Cardiac muscle cell (in vitro differentiated cells and primary cell): ENCODE measurements around the gene ITGB1BP1. TPM values are rescaled to one million over a fixed set of nuclear protein-coding genes. Genes with fewer than 3 reads are reported as not detected.
"Not testable (repeated sequence)": the region's sequence is repeated elsewhere in the genome, so short reads cannot be mapped to it uniquely, and the experiment has no call there.

Experiments
- DNase-seq, 2 donors: peaks; one replicate each; pipeline versions ENCODE4 v3.0.0 to v3.0.0-alpha.2; 2010 to 2017; ENCODE audit warnings: low read depth in 1 of 2, low spot score in 1 of 2
- H3K27ac ChIP-seq: fragments of 200-600 bp; sonication (generic); 2 replicates; pipeline ENCODE4 v1.5.1; 2016
- H3K27me3 ChIP-seq: fragments of 200-600 bp; sonication (generic); 2 replicates; pipeline ENCODE4 v1.6.0; 2016; ENCODE audit warnings: control low read depth
- H3K36me3 ChIP-seq: fragments of 200-600 bp; sonication (generic); 2 replicates; pipeline ENCODE4 v1.5.1; 2016; ENCODE audit warnings: control low read depth
- H3K4me1 ChIP-seq: fragments of 200-600 bp; sonication (generic); 2 replicates; pipeline ENCODE4 v1.8.1; 2017; ENCODE audit warnings: low read depth, mild to moderate bottlenecking, mixed run types
- H3K4me3 ChIP-seq: fragments of 200-600 bp; sonication (generic); 2 replicates; pipeline ENCODE4 v1.5.1; 2016; ENCODE audit warnings: mild to moderate bottlenecking
- H3K9me3 ChIP-seq: fragments of 200-600 bp; sonication (generic); 2 replicates; pipeline ENCODE4 v1.5.1; 2017; ENCODE audit warnings: low read depth, mild to moderate bottlenecking, control low read depth
- CTCF ChIP-seq: IDR thresholded peaks from 2 replicates; pipeline ENCODE4 v1.5.1; 2012; ENCODE audit warnings: low read depth, mild to moderate bottlenecking, low read length
- polyA plus RNA-seq: library from polyadenylated mRNA; unstranded; fragments of >200 nt; fragmentation: Nextera tagmentation; extraction: Ambion mirVana; gene quantifications from 2 replicates; pipeline ENCODE4 v1.2.1, GENCODE V29; 2016
- total RNA-seq: library from RNA; depleted of rRNA; stranded (reverse); fragments of >200 nt; gene quantifications from 2 replicates; pipeline ENCODE4 v1.2.3, GENCODE V29; 2016

ITGB1BP1 gene
- total and polyA plus RNA-seq, 2 experiments from 2014 or later = 30.9 to 138 TPM

- Histone ChIP-seq H3K9me3 (no peaks in the 10 kb centered on the region), H3K36me3 (no peaks in the 10 kb centered on the region), H3K4me1 (no peaks in the 10 kb centered on the region), H3K27ac (no peak overlapping the region), H3K27me3 (no peaks in the 10 kb centered on the region), H3K4me3 (no peak overlapping the region)
- no peak for TF ChIP-seq CTCF
- DNase-seq = no peak
Measured at GRCh38 chr2:9400268-9401058, 22.9 kb downstream of the ITGB1BP1 start.

- peak; percentile 38 to 40 for DNase-seq
- Histone ChIP-seq H3K27ac (no peak overlapping the region), H3K9me3 (no peaks in the 10 kb centered on the region), H3K27me3 (no peaks in the 10 kb centered on the region), H3K36me3 (no peaks in the 10 kb centered on the region), H3K4me1 (no peaks in the 10 kb centered on the region), H3K4me3 (no peak overlapping the region)
- no peak for TF ChIP-seq CTCF
Measured at GRCh38 chr2:9398881-9399780, 24.2 kb downstream of the ITGB1BP1 start.

GRCh38 chr2:9398251-9398650 lies 25.1 kb downstream of the ITGB1BP1 start:
- not testable (repeated sequence) for H3K27me3 ChIP-seq

GRCh38 chr2:9397201-9397600 lies 26.1 kb downstream of the ITGB1BP1 start:
- DNase-seq = no peak
- TF ChIP-seq CTCF = no peak
- Histone ChIP-seq H3K27ac (no peak overlapping the region), H3K4me3 (no peak overlapping the region), H3K9me3 (no peaks in the 10 kb centered on the region), H3K36me3 (no peaks in the 10 kb centered on the region), H3K4me1 (peaks cover 13% of the 10 kb centered on the region), H3K27me3 (no peaks in the 10 kb centered on the region)

More at GRCh38 chr2:9398251-9398650, 25.1 kb downstream of the ITGB1BP1 start:
- not testable (repeated sequence) for H3K4me3 ChIP-seq, H3K27ac ChIP-seq, DNase-seq, H3K36me3 ChIP-seq, H3K4me1 ChIP-seq, H3K9me3 ChIP-seq

GRCh38 chr2:9394816-9395215 lies 28.5 kb downstream of the ITGB1BP1 start:
- Histone ChIP-seq H3K4me1 (peaks cover 13% of the 10 kb centered on the region), H3K9me3 (no peaks in the 10 kb centered on the region), H3K36me3 (no peaks in the 10 kb centered on the region), H3K4me3 (no peak overlapping the region), H3K27me3 (no peaks in the 10 kb centered on the region), H3K27ac (no peak overlapping the region)
- DNase-seq = no peak
- TF ChIP-seq CTCF = no peak
